HG02943 (cell line): ENCODE data around the gene MS4A6E.
"Not testable (repeated sequence)": the region's sequence is repeated elsewhere in the genome, so short reads cannot be mapped to it uniquely, and the experiment has no call there.

Experiments
- ATAC-seq: cut with Tn5 transposase; IDR thresholded peaks from one replicate; pipeline ENCODE4 v1.9.1; 2021; ENCODE audit warnings: mild to moderate bottlenecking, low read depth, moderate library complexity; ENCODE audit not compliant: unreplicated experiment

MS4A6E gene, protein sequence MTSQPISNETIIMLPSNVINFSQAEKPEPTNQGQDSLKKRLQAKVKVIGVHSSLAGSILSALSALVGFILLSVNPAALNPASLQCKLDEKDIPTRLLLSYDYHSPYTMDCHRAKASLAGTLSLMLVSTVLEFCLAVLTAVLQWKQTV

GRCh38 chr11:60326955-60327354, at the start of gene MS4A6E:
Gene MS4A6E (plus strand): TSS chr11:60327255. CDS start chr11:60334896, 7,641 bp downstream.
- no peak for ATAC-seq

DNA sequence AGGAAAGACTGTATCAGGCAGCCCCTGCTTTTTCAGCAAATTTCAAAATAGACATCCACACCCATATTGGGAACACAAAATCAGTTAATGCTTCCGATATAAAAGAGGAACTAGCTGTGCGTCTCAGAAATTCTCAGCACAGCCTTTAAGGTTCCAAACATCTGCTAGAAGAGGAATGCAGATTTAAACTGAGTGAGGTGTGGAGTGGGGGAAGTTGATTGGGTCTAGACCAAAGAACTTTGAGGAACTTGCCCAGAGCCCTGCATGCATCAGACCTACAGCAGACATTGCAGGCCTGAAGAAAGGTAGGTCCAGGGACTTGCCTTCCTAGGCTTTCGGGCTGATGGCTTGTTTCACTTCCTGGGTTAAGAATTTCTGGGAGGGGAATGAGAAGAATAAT, 46.6 kb upstream of the MS4A6E start, which contains the start of gene MS4A4A:
Gene MS4A4A, plus strand, starts transcription at position 255 of the 400 bp plus-strand sequence. Its CDS starts 10 bp downstream, at position 265.
- no peak for ATAC-seq

GRCh38 chr11:60281485-60281884, 45.6 kb upstream of the MS4A6E start:
- no peak for ATAC-seq

GRCh38 chr11:60282286-60282685, 44.8 kb upstream of the MS4A6E start:
- ATAC-seq = no peak

DNA sequence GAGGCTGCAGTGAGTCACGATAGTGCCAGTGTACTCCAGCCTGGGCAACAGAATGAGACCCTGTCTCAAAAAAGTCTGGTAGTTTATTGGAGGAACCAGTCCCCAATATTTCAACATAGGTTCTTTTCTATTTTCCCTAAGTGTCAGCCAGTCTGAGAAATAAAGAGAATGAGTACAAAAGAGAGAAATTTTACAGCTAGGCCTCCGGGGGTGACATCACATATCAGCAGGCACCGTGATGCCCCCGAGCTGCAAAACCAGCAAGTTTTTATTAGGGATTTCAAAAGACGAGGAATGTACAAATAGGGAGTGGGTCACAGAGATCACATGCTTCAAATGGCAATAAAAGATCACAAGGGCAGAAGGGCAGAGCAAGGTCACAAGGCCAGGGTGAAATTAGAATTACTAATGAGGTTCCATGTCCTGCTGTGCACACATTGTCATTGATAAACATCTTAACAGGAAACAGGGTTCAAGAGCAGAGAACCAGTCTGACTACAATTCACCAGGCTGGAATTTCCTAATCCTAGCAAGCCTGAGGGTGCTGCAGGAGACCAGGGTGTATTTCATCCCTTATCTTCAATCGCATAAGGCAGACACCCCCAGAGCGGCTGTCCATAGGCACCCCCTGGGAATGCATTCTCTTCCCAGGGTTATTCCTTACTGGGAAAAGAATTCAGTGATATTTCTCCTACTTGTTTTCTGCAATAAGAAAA, 41.5 kb upstream of the MS4A6E start:
- ATAC-seq = not testable (repeated sequence)

DNA sequence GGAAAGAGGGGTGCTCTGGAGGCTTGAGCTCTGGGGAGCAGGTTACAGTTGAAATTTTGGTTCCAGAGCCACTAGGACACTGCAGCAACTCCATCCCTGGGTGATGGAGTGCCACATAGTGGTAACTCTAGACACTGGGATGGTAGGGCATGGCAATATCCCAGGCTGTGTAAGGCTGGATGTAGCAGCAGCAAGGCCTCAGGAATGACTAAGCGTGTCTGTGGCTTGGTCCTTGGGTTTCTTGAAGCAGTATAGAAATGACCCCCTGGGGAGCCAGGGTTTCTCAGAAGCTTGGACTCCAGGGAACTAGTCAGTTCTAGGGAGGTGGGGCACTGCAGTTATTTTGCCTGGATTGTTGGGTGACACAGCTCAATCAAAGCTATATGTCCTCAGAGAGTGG, 38.5 kb upstream of the MS4A6E start:
- ATAC-seq = no peak

DNA sequence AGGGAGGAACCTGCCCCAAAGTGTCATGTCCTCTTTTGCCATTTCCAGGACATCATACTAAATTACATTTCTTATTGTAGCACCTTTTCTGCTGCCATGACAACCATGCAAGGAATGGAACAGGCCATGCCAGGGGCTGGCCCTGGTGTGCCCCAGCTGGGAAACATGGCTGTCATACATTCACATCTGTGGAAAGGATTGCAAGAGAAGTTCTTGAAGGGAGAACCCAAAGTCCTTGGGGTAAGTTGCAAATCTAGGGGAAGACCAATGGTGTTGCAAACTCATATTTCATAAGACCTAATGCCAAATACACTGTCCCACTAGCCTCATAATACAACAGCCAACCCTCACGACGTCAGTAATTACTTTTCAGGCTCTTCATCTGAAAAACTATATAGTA, 34.9 kb upstream of the MS4A6E start:
- ATAC-seq = no peak

GRCh38 chr11:60301178-60301577, 25.9 kb upstream of the MS4A6E start:
- ATAC-seq = no peak

GRCh38 chr11:60301884-60302283, 25.2 kb upstream of the MS4A6E start:
- not testable (repeated sequence) for ATAC-seq

DNA sequence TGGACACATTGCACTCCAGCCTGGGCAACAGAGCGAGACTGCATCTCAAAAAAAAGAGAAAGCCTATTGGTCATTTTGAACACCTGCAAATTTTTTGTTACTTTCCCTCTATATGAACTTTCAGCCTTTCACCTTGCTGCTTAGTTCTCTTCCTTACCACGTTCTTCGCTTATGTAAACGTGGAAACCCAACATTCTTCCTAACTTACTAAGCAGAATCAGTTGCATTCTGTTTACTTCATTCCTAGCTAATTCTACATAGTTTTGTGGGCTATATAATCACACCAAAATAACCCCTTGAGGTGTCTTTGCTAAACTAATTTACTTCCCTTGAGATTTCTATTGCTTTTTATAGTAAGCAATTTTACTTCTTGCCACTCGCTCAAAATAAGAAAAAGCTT, 23.4 kb upstream of the MS4A6E start:
- ATAC-seq = no peak

- no peak for ATAC-seq
These were observed 21.0 kb upstream of the MS4A6E start for GRCh38 chr11:60305906-60306619.

GRCh38 chr11:60307507-60308195, 19.4 kb upstream of the MS4A6E start:
- no peak for ATAC-seq

GRCh38 chr11:60310407-60310998, 16.6 kb upstream of the MS4A6E start:
- ATAC-seq = no peak

DNA sequence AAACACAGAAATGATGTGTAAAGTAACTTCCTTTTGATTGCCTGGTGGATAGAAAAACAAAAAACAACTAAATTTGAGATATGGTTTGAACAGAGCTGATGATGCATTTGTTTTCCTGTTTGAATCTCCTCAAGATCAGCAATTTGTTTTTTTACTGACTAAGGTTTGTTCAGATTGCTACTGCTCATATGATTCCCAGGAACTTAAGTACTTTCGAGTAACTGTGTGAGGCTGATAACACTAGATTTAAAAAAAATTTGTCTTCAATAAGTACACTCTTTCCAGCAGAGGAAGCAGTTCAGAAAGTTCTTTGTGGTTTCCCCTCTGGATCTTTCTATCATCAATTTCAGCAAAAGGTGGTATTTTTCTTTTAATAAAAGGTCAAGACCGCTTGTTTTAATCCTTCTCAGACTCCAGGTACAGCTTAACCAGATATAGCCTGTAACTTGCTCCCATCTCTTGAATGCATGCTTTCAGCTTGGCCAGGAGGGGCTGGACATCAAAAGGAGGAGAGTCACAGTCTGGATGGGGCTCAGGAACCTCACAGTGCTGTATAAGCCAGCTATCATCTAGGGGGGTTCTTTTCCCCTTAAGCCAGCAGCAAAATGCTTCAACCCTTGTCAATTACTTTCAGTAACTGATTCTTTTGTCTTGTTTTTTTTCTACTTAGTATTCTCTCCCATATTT, 12.3 kb upstream of the MS4A6E start:
- no peak for ATAC-seq

DNA sequence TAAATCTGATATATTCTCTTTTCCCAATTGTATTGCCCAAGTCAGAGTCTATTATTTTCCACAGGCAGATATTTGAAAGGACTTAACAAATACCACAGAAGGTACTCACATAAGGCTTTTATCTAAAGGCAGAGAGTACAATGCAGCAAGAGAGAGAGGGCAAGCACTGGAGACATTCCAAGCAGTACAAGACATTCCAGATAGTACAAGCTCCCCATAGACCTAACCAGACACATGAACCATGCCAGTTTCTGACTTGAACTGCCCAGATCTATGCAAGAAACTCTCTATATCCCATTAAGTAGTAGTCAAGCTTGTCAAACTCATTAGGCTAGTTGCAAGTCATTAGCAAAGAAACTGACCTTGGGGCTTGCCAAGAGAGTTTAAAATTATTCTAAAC, 11.2 kb upstream of the MS4A6E start:
- no peak for ATAC-seq

DNA sequence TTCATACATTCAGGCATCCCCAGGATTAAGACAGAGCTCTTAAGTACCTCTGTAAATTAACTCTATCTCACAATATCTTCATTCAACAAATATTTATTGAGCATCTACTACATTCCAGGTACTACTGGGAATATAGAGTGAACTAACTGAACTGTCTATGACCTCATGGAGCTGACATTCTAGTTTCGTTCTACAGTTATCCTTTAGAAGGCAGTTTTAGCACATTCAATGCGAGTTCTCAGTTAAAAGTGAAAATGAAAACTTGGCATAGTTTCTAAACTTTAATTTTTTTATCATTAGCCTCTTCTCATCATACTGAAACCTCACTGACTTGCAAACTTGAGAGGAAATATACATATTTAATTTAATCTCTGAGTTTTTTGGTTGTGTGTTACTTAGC, 10.7 kb upstream of the MS4A6E start:
- no peak for ATAC-seq

DNA sequence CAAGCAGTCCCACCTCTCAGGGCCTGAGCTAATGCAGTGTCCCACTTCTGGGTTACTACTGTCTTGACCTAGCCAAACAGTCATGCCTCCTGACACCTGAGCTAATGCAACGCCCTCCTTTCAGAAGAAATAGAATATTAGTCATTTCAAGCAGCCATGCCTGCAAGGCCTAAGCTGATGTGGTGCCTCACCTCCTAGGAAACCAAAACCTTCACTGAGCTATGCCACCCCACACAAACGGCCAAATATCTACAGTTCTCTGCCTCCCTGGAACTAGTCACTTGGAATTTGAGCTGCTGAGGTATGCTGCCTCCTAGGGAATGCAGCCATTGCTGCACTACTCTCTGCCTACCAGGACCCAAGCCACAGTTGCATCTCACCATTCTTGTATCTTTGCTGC, 8.3 kb upstream of the MS4A6E start:
- ATAC-seq = no peak

DNA sequence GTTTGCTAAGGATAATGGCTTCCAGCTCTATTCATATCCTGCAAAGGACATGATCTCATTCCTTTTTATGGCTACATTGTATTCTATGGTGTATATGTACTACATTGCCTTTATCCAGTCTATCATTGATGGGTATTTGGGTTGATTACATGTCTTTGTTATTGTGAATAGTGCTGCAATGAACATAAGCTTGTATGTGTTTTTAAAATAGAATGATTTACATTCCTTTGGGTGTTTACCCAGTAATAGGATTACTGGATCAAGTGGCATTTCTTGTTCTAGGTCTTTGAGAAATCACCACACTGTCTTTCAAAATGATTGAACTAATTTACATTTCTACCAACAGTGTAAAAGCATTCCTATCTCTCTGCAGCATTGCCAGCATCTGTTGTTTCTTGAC, 6.0 kb upstream of the MS4A6E start:
- ATAC-seq = no peak

- no peak for ATAC-seq
These were observed 1.4 kb downstream of the MS4A6E start for GRCh38 chr11:60328460-60328859.

DNA sequence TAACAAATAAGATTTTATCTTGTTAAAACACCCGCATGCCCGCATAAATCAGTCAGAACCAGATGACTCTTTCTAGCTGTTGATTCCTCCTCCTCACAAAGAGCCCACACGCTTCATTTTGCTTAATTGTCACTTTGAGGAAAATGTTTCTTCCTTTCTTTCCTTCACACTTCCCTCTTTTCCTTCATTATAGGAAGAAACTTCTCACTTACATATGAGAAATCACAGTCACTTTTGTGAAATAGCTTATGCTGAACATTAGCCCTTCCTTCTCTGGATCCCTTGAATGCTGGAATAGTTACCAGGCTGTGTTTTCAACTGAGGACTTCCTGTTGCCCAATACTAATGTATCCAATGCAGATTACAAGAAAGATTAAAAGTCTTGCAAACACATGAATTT, 5.8 kb downstream of the MS4A6E start:
- ATAC-seq = no peak
